Measurements from ENCODE around the gene CXCL10. TPM values are rescaled to one million over a fixed set of nuclear protein-coding genes. Genes with fewer than 3 reads are reported as not detected.

CXCL10 gene
- total and polyA plus RNA-seq, 9 of the 15 experiments (the other 6 are each of a cell fraction or from before 2014, with no cell fraction given) = 0.06 to 0.18 (median 0.08) TPM; not detected in 6

DNA sequence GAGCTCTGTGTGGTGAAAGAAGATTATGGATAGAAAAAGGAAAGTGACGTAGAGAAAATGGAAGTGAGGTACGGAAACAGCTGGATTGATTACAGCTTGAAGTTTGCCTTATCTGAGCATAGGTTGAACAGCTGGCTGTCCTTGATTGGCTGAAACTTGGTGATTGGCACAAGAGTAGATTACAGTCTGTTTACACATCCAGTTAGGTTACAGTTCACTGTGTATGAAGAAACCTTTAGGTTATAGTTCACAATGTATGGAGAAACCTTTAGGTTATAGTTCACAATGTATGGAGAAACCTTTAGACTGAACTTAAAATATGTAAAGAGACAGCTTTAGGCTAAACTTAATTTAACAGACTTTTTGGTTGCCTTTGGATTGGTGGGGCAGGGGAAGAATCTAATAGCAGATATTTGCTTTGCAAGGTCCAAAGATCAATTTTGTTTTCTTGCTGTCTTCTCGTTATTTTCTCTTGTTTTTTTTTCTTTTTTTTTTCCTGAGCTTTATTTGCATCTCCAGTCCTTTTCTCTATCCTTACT lies 35.7 kb upstream of the CXCL10 start (continued):
- no peak for TF ChIP-seq HMG20B (CRISPR knock-in tag; IDR thresholded peaks at IDR 0.05)
- TF ChIP-seq ATF1 (CRISPR knock-in tag; IDR thresholded peaks at IDR 0.05) = no peak
- TF ChIP-seq ATF1 (tag; IDR thresholded peaks at IDR 0.05) = peak; percentile 88
- TF ChIP-seq E2F3 (CRISPR knock-in tag; IDR thresholded peaks at IDR 0.05) = no peak
- no peak for TF ChIP-seq SP1 (CRISPR knock-in tag; IDR thresholded peaks at IDR 0.05)
- TF ChIP-seq DPF2 (IDR thresholded peaks at IDR 0.05) = peak; percentile 68
- TF ChIP-seq MCM5 (IDR thresholded peaks at IDR 0.05; ENCODE audit: low read depth) = no peak
- TF ChIP-seq, protein P1, sequence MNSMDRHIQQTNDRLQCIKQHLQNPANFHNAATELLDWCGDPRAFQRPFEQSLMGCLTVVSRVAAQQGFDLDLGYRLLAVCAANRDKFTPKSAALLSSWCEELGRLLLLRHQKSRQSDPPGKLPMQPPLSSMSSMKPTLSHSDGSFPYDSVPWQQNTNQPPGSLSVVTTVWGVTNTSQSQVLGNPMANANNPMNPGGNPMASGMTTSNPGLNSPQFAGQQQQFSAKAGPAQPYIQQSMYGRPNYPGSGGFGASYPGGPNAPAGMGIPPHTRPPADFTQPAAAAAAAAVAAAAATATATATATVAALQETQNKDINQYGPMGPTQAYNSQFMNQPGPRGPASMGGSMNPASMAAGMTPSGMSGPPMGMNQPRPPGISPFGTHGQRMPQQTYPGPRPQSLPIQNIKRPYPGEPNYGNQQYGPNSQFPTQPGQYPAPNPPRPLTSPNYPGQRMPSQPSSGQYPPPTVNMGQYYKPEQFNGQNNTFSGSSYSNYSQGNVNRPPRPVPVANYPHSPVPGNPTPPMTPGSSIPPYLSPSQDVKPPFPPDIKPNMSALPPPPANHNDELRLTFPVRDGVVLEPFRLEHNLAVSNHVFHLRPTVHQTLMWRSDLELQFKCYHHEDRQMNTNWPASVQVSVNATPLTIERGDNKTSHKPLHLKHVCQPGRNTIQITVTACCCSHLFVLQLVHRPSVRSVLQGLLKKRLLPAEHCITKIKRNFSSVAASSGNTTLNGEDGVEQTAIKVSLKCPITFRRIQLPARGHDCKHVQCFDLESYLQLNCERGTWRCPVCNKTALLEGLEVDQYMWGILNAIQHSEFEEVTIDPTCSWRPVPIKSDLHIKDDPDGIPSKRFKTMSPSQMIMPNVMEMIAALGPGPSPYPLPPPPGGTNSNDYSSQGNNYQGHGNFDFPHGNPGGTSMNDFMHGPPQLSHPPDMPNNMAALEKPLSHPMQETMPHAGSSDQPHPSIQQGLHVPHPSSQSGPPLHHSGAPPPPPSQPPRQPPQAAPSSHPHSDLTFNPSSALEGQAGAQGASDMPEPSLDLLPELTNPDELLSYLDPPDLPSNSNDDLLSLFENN (IDR thresholded peaks at IDR 0.05; ENCODE audit: low read depth in 2 of 2, low read length in 2 of 2) = peak in 1 of 2 experiments; percentile 45; a peak in 1 of 4 replicates
- TF ChIP-seq, protein P2, sequence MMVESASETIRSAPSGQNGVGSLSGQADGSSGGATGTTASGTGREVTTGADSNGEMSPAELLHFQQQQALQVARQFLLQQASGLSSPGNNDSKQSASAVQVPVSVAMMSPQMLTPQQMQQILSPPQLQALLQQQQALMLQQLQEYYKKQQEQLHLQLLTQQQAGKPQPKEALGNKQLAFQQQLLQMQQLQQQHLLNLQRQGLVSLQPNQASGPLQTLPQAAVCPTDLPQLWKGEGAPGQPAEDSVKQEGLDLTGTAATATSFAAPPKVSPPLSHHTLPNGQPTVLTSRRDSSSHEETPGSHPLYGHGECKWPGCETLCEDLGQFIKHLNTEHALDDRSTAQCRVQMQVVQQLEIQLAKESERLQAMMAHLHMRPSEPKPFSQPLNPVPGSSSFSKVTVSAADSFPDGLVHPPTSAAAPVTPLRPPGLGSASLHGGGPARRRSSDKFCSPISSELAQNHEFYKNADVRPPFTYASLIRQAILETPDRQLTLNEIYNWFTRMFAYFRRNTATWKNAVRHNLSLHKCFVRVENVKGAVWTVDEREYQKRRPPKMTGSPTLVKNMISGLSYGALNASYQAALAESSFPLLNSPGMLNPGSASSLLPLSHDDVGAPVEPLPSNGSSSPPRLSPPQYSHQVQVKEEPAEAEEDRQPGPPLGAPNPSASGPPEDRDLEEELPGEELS (CRISPR knock-in tag; IDR thresholded peaks at IDR 0.05; ENCODE audit: borderline replicate concordance) = no peak
- no peak for TF ChIP-seq HLTF (IDR thresholded peaks at IDR 0.05)
- TF ChIP-seq ZNF766 (CRISPR knock-in tag; conservative IDR thresholded peaks at IDR 0.05) = peak; percentile 94
- TF ChIP-seq, protein P3, sequence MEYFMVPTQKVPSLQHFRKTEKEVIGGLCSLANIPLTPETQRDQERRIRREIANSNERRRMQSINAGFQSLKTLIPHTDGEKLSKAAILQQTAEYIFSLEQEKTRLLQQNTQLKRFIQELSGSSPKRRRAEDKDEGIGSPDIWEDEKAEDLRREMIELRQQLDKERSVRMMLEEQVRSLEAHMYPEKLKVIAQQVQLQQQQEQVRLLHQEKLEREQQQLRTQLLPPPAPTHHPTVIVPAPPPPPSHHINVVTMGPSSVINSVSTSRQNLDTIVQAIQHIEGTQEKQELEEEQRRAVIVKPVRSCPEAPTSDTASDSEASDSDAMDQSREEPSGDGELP (CRISPR knock-in tag; IDR thresholded peaks at IDR 0.05; ENCODE audit: borderline replicate concordance) = peak; percentile 54; the same call in 1 of the 2 replicates
- peak; percentile 77; the same call in 1 of the 2 replicates for TF ChIP-seq ZNF175 (CRISPR knock-in tag; IDR thresholded peaks at IDR 0.05; ENCODE audit: low read depth)
- no peak for TF ChIP-seq NR2C2 (CRISPR knock-in tag; IDR thresholded peaks at IDR 0.05)
- peak; percentile 87 for TF ChIP-seq NR2C2 (tag; IDR thresholded peaks at IDR 0.05)
- TF ChIP-seq MYBL2 (IDR thresholded peaks at IDR 0.05; ENCODE audit: low read depth) = peak; percentile 72
- TF ChIP-seq MYBL2 (CRISPR knock-in tag; IDR thresholded peaks at IDR 0.05; ENCODE audit: borderline replicate concordance) = no peak
- peak; percentile 37 for TF ChIP-seq NFIC (IDR thresholded peaks at IDR 0.05)
- no peak for TF ChIP-seq SAFB2 (IDR thresholded peaks at IDR 0.05; ENCODE audit: borderline replicate concordance, low read depth, low read length, severe bottlenecking)
- TF ChIP-seq ZNF197 (CRISPR knock-in tag; IDR thresholded peaks at IDR 0.05; ENCODE audit: low read depth) = 0 out of 2 replicates have a peak, but pooled peaks have one; percentile 46
- TF ChIP-seq CTBP1 (IDR thresholded peaks at IDR 0.05; ENCODE audit: borderline replicate concordance) = no peak
- TF ChIP-seq, protein P4, sequence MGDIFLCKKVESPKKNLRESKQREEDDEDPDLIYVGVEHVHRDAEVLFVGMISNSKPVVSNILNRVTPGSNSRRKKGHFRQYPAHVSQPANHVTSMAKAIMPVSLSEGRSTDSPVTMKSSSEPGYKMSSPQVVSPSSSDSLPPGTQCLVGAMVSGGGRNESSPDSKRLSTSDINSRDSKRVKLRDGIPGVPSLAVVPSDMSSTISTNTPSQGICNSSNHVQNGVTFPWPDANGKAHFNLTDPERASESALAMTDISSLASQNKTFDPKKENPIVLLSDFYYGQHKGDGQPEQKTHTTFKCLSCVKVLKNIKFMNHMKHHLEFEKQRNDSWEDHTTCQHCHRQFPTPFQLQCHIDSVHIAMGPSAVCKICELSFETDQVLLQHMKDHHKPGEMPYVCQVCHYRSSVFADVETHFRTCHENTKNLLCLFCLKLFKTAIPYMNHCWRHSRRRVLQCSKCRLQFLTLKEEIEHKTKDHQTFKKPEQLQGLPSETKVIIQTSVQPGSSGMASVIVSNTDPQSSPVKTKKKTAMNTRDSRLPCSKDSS (IDR thresholded peaks at IDR 0.05; ENCODE audit: low read depth, partially characterized antibody) = no peak
- TF ChIP-seq KDM1A (IDR thresholded peaks at IDR 0.05) = peak in 1 of 2 experiments; percentile 38; a peak in 1 of 4 replicates

Data from K562 (cell line).